Measurements from ENCODE around the gene HECW1. TPM values are rescaled to one million over a fixed set of nuclear protein-coding genes. Genes with fewer than 3 reads are reported as not detected.

Gene HECW1
- total and polyA plus RNA-seq, 2 donors (not counting 1 experiment from before 2014, with no cell fraction given): not detected

DNA sequence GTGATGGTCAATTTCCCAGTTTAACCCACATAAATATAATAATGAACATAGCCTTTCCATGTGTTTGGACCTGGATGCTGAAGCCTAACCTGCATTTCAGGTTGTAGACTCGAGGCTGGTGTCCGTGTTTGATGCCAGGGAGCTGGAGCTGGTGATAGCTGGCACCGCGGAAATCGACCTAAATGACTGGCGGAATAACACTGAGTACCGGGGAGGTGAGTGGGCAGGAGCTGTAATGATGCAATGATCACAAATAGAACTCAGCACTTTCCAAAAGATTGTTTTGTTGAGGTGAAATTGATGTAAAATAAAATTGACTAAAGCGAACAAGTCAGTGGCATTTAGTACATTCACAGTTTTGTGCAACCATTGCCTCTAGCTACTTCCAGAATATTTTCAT, 439.7 kb downstream of the HECW1 start:
- Histone ChIP-seq H3K36me3 (replicated peaks in 1 of 2; ENCODE audit: control extremely low read depth in 1 of 2, control insufficient read depth in 1 of 2, extremely low read depth in 1 of 2, insufficient read depth in 2 of 2, low read length in 1 of 2) (no peaks in the 10 kb centered on the region), H3K9ac (ENCODE audit: low read length) (no peak overlapping the region), H3K79me2 (ENCODE audit: control insufficient read depth, insufficient read depth, low read length) (no peaks in the 10 kb centered on the region), H3K4me1 (ENCODE audit: control insufficient read depth in 2 of 2, insufficient read depth in 2 of 2, low read length in 2 of 2) (no peaks in the 10 kb centered on the region), H3K27ac (ENCODE audit: low read length in 2 of 2) (no peak overlapping the region), H3K4me3 (ENCODE audit: control extremely low read depth in 1 of 5, extremely low read depth in 1 of 5, insufficient read depth in 1 of 5, low read depth in 2 of 5, low read length in 4 of 5) (no peak overlapping the region), H4K20me1 (ENCODE audit: control insufficient read depth, insufficient read depth, low read length, poor library complexity, severe bottlenecking) (no peaks in the 10 kb centered on the region), H3K4me2 (replicated peaks; ENCODE audit: low read depth, low read length, poor library complexity, severe bottlenecking) (no peak overlapping the region), H3K27me3 (replicated peaks in 1 of 4; ENCODE audit: control extremely low read depth in 1 of 4, control insufficient read depth in 3 of 4, insufficient read depth in 4 of 4, low read length in 3 of 4) (peaks cover 0 to 2% (median 0%) of the 10 kb centered on the region in 4 experiments), H3K9me3 (ENCODE audit: control extremely low read depth in 1 of 3, control insufficient read depth in 2 of 3, insufficient read depth in 1 of 3, low read length in 2 of 3) (peaks cover 0 to 2% (median 0%) of the 10 kb centered on the region in 3 donors), H2AFZ (ENCODE audit: insufficient read depth, low read depth, low read length, poor library complexity, severe bottlenecking) (no peak overlapping the region)
- ATAC-seq (ENCODE audit: low read depth) (no peak), DNase-seq (no peak)
- intact Hi-C loops (cut with micrococcal nuclease): no loop called here
- ChIA-PET POLR2A (no interaction called here), CTCF (no interaction called here)
- no peak for TF ChIP-seq EZH2 (IDR thresholded peaks at IDR 0.05; ENCODE audit: borderline replicate concordance, insufficient read depth, low read depth, low read length, poor library complexity, severe bottlenecking)
- TF ChIP-seq, protein P1, sequence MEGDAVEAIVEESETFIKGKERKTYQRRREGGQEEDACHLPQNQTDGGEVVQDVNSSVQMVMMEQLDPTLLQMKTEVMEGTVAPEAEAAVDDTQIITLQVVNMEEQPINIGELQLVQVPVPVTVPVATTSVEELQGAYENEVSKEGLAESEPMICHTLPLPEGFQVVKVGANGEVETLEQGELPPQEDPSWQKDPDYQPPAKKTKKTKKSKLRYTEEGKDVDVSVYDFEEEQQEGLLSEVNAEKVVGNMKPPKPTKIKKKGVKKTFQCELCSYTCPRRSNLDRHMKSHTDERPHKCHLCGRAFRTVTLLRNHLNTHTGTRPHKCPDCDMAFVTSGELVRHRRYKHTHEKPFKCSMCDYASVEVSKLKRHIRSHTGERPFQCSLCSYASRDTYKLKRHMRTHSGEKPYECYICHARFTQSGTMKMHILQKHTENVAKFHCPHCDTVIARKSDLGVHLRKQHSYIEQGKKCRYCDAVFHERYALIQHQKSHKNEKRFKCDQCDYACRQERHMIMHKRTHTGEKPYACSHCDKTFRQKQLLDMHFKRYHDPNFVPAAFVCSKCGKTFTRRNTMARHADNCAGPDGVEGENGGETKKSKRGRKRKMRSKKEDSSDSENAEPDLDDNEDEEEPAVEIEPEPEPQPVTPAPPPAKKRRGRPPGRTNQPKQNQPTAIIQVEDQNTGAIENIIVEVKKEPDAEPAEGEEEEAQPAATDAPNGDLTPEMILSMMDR (IDR thresholded peaks at IDR 0.05): no peak
- Mint-ChIP-seq H3K27ac (no peak overlapping the region), H3K27me3 (peaks cover 40% of the 10 kb centered on the region), H3K9me3 (ENCODE audit: insufficient read depth) (no peaks in the 10 kb centered on the region), H3K4me1 (no peaks in the 10 kb centered on the region), H3K4me3 (no peak overlapping the region)
- 79% methylated on average over 2 of the region's 8 CpGs for whole genome bisulfite sequencing (ENCODE audit: insufficient coverage)

DNA sequence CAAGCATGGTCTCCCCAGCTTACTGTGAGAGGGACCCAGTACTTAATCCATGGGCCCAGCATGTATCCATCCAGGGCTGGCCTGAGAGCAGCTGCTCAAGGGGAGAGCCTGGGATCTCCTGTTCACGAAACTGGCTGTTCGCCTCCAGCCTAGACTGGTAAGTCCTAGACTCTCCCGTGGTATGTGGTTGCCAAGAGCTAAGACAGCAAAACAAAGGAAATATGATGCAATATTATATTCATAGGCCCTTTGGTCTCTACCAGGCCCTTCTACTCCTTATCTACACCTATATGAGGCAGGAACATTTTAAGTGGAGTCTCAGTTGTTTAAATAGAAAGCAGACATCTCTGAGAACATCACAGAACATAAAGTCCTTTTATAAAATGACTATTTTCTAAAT, 441.6 kb downstream of the HECW1 start:
- no peaks in the 10 kb centered on the region for H4K20me1 ChIP-seq (ENCODE audit: control insufficient read depth, insufficient read depth, low read length, poor library complexity, severe bottlenecking)
- POLR2A ChIA-PET: no interaction called here
- TF ChIP-seq EZH2 (IDR thresholded peaks at IDR 0.05; ENCODE audit: borderline replicate concordance, insufficient read depth, low read depth, low read length, poor library complexity, severe bottlenecking): no peak
- TF ChIP-seq, protein P1 (IDR thresholded peaks at IDR 0.05): no peak
- intact Hi-C loops (cut with micrococcal nuclease): no loop called here
- no peak overlapping the region for H3K4me3 Mint-ChIP-seq
- CTCF ChIA-PET: no interaction called here
- no peak overlapping the region for H3K27ac ChIP-seq (ENCODE audit: low read length in 2 of 2)
- no peaks in the 10 kb centered on the region for H3K9me3 ChIP-seq (ENCODE audit: control extremely low read depth in 1 of 3, control insufficient read depth in 2 of 3, insufficient read depth in 1 of 3, low read length in 2 of 3)
- H2AFZ ChIP-seq (ENCODE audit: insufficient read depth, low read depth, low read length, poor library complexity, severe bottlenecking): no peak overlapping the region
- H3K4me2 ChIP-seq (replicated peaks; ENCODE audit: low read depth, low read length, poor library complexity, severe bottlenecking): no peak overlapping the region
- no peaks in the 10 kb centered on the region for H3K79me2 ChIP-seq (ENCODE audit: control insufficient read depth, insufficient read depth, low read length)
- no peaks in the 10 kb centered on the region for H3K9me3 Mint-ChIP-seq (ENCODE audit: insufficient read depth)
- no peak overlapping the region for H3K27ac Mint-ChIP-seq
- DNase-seq (no peak), ATAC-seq (ENCODE audit: low read depth) (no peak)
- no peaks in the 10 kb centered on the region for H3K4me1 Mint-ChIP-seq
- no peaks in the 10 kb centered on the region for H3K4me1 ChIP-seq (ENCODE audit: control insufficient read depth in 2 of 2, insufficient read depth in 2 of 2, low read length in 2 of 2)
- no peak overlapping the region for H3K4me3 ChIP-seq (ENCODE audit: control extremely low read depth in 1 of 5, extremely low read depth in 1 of 5, insufficient read depth in 1 of 5, low read depth in 2 of 5, low read length in 4 of 5)
- H3K27me3 ChIP-seq (replicated peaks in 1 of 4; ENCODE audit: control extremely low read depth in 1 of 4, control insufficient read depth in 3 of 4, insufficient read depth in 4 of 4, low read length in 3 of 4): peaks cover 0 to 2% (median 0%) of the 10 kb centered on the region in 4 experiments
- H3K27me3 Mint-ChIP-seq: peaks cover 44% of the 10 kb centered on the region
- H3K9ac ChIP-seq (ENCODE audit: low read length): no peak overlapping the region
- H3K36me3 ChIP-seq (replicated peaks in 1 of 2; ENCODE audit: control extremely low read depth in 1 of 2, control insufficient read depth in 1 of 2, extremely low read depth in 1 of 2, insufficient read depth in 2 of 2, low read length in 1 of 2): no peaks in the 10 kb centered on the region
- 94% methylated on average over 2 of the region's 3 CpGs for WGBS (ENCODE audit: insufficient coverage)

Measured in B cell (primary cell).